ENCODE data around the gene PDXP.
A peak's percentile ranks its signal among the peaks of the same experiment; 100 is the strongest.

Gene PDXP

DNA sequence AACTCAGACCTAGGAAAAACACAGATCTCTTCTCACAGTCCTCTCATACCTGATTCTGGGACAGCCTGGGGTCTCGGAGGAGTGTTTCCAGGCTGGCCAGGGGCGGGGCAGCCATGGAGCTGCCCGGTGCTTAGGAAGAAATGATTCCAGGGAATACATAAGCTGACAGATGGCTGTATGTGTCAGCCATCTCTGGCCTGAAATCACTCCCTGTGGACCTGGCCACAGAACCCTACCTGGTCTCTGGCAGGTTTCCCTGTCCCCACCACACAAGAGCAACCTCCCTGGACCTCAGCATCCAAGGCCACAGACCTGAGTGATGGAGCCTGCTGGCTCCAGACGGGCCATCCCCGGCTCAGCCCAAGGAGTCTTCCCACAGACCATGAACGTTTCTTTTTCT is 39.8 kb upstream of the PDXP start:
- Histone ChIP-seq H3K79me2 (no peaks in the 10 kb centered on the region), H3K9ac (no peak overlapping the region), H3K4me3 (ENCODE audit: low read depth, low read length) (no peak overlapping the region), H3K27ac (no peak overlapping the region), H3K4me1 (peaks cover 1% of the 10 kb centered on the region), H3K4me2 (ENCODE audit: low read length) (no peak overlapping the region), H3K36me3 (ENCODE audit: control insufficient read depth, insufficient read depth, low read length) (no peaks in the 10 kb centered on the region), H3K9me3 (ENCODE audit: control insufficient read depth, low read length) (no peaks in the 10 kb centered on the region), H3K27me3 (ENCODE audit: control insufficient read depth, insufficient read depth, low read length) (no peaks in the 10 kb centered on the region), H2AFZ (no peak overlapping the region)
- TF ChIP-seq, protein P1, sequence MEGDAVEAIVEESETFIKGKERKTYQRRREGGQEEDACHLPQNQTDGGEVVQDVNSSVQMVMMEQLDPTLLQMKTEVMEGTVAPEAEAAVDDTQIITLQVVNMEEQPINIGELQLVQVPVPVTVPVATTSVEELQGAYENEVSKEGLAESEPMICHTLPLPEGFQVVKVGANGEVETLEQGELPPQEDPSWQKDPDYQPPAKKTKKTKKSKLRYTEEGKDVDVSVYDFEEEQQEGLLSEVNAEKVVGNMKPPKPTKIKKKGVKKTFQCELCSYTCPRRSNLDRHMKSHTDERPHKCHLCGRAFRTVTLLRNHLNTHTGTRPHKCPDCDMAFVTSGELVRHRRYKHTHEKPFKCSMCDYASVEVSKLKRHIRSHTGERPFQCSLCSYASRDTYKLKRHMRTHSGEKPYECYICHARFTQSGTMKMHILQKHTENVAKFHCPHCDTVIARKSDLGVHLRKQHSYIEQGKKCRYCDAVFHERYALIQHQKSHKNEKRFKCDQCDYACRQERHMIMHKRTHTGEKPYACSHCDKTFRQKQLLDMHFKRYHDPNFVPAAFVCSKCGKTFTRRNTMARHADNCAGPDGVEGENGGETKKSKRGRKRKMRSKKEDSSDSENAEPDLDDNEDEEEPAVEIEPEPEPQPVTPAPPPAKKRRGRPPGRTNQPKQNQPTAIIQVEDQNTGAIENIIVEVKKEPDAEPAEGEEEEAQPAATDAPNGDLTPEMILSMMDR (IDR thresholded peaks at IDR 0.05) = no peak

DNA sequence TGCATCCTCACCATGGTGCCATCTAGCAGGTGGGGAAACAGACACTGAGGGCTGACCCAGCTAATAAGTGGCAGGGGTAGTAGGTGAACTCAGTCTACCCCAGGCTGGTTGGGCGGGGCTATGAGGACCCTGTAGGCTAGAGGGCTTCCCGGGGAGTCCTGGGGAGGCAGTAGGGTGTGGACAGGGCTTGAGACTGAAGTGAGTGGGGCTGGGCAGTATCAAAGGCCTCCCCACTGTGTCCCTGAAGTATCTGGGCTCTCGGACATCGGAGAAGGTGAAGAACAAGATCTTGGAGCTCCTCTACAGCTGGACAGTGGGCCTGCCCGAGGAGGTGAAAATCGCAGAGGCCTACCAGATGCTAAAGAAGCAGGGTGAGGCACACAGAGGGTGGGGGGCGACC is 38.5 kb upstream of the PDXP start:
- no peaks in the 10 kb centered on the region for H3K36me3 ChIP-seq (ENCODE audit: control insufficient read depth, insufficient read depth, low read length)
- peaks cover 4% of the 10 kb centered on the region for H3K4me1 ChIP-seq

DNA sequence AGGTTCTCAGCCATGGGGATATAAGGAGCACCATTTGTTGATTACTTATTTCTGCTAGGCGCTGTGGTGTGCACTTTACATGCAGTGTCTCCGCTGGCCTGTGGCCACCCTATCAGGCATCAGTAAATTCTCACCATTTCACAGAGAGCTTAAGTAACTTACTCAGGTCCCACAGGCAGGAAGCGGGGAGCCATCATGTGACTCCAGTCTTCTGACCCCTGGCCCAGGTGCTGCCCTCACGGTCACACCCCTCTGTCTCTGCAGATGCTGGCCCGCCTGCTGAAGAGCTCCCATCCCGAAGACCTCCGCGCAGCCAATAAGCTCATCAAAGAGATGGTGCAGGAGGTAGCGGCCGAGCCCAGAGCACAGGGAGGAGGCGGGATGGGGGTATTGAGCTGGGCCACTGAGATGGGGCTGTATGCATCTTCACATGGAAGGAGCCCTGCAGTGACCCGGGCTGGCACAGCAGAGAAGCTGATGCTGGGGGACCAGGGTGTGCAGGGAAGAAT is 37.1 kb upstream of the PDXP start:
- H3K27ac ChIP-seq = no peak overlapping the region
- H3K4me3 ChIP-seq (ENCODE audit: low read depth, low read length) = no peak overlapping the region
- H3K4me2 ChIP-seq (ENCODE audit: low read length) = no peak overlapping the region
- H3K4me1 ChIP-seq = peaks cover 4% of the 10 kb centered on the region
- TF ChIP-seq, protein P1 (IDR thresholded peaks at IDR 0.05) = no peak
- no peaks in the 10 kb centered on the region for H3K36me3 ChIP-seq (ENCODE audit: control insufficient read depth, insufficient read depth, low read length)
- no peaks in the 10 kb centered on the region for H3K9me3 ChIP-seq (ENCODE audit: control insufficient read depth, low read length)
- H3K9ac ChIP-seq = no peak overlapping the region
- H2AFZ ChIP-seq = no peak overlapping the region
- H3K27me3 ChIP-seq (ENCODE audit: control insufficient read depth, insufficient read depth, low read length) = no peaks in the 10 kb centered on the region
- no peaks in the 10 kb centered on the region for H3K79me2 ChIP-seq

More for the DNA sequence above, 38.5 kb upstream of the PDXP start:
- Histone ChIP-seq H3K4me2 (ENCODE audit: low read length) (no peak overlapping the region), H3K9ac (no peak overlapping the region), H3K27me3 (ENCODE audit: control insufficient read depth, insufficient read depth, low read length) (no peaks in the 10 kb centered on the region), H3K79me2 (no peaks in the 10 kb centered on the region), H3K4me3 (ENCODE audit: low read depth, low read length) (no peak overlapping the region), H3K27ac (no peak overlapping the region), H3K9me3 (ENCODE audit: control insufficient read depth, low read length) (no peaks in the 10 kb centered on the region), H2AFZ (no peak overlapping the region)
- TF ChIP-seq, protein P1 (IDR thresholded peaks at IDR 0.05) = no peak

DNA sequence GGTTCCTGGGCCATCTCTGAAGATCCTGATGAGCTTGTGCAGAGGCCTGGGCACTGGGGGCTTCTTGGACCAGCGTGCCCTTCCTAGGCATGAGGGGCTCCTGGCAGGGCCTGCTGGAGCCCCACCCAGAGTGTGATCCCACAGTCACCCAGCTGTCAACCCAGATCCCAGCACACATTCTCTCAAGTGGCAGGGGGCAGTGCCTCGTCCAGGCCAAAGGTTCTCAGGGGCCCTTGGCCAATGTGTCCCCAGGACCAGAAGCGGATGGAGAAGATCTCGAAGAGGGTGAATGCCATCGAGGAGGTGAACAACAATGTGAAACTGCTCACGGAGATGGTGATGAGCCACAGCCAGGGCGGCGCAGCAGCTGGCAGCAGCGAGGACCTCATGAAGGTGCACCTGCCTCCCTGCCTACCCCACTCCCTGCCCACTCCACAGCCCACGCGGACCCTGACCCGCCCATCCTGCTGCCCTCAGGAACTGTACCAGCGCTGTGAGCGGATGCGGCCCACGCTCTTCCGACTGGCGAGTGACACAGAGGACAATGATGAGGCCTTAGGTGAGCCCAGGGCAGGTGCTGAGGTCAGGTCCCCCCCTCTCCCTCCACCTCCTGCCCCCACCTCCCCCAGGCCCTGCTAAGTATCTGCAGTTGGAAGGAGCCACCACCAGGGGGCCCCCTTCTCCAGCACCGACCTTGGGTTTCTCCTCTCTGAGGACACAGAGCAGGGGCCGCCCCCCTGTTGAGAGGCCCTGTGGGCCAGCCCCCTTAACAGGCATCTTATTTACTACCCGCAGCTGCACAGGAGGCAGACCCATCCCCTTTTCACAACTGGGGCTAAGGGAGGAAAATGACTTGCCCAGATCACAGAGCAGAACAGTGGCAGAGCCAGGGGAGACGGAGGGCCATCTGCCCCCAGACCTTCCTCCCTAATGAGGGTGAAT is 35.2 kb upstream of the PDXP start:
- H3K9ac ChIP-seq = no peak overlapping the region
- no peaks in the 10 kb centered on the region for H3K36me3 ChIP-seq (ENCODE audit: control insufficient read depth, insufficient read depth, low read length)

More for the DNA sequence above, 35.2 kb upstream of the PDXP start:
- no peak overlapping the region for H3K4me2 ChIP-seq (ENCODE audit: low read length)
- H3K79me2 ChIP-seq = no peaks in the 10 kb centered on the region
- TF ChIP-seq, protein P1 (IDR thresholded peaks at IDR 0.05) = peak; percentile 82
- peaks cover 4% of the 10 kb centered on the region for H3K4me1 ChIP-seq
- no peaks in the 10 kb centered on the region for H3K27me3 ChIP-seq (ENCODE audit: control insufficient read depth, insufficient read depth, low read length)
- H3K27ac ChIP-seq = no peak overlapping the region
- H3K9me3 ChIP-seq (ENCODE audit: control insufficient read depth, low read length) = no peaks in the 10 kb centered on the region
- no peak overlapping the region for H2AFZ ChIP-seq
- no peak overlapping the region for H3K4me3 ChIP-seq (ENCODE audit: low read depth, low read length)
